GM12891 (cell line): Measurements from ENCODE around the gene SLC49A3.

ENCODE experiments used
- DNase-seq: peaks from one replicate; pipeline ENCODE4 v3.0.0; 2011; ENCODE audit warnings: low spot score; ENCODE audit not compliant: insufficient read length
- FAIRE-seq: peaks from 2 replicates; lab custom pipeline; 2011; peaks lifted over from hg19 to GRCh38; lab: Jason Lieb, UNC
- PAX5 ChIP-seq: IDR thresholded peaks from 2 replicates; pipeline ENCODE4 v1.6.1; 2011; ENCODE audit warnings: low read length, moderate library complexity, mild to moderate bottlenecking; ENCODE audit not compliant: insufficient read depth, severe bottlenecking
- POLR2A ChIP-seq: IDR thresholded peaks from 2 replicates; pipeline ENCODE4 v1.6.1; 2011; ENCODE audit warnings: low read depth, low read length, control low read depth
- POLR2AphosphoS5 ChIP-seq: IDR thresholded peaks from 2 replicates; pipeline ENCODE4 v1.6.1; 2011; ENCODE audit warnings: low read depth, low read length, control low read depth
- POU2F2 ChIP-seq: IDR thresholded peaks from 2 replicates; pipeline ENCODE4 v1.6.1; 2011; ENCODE audit warnings: low read depth, mild to moderate bottlenecking, control low read depth, low read length, moderate library complexity
- SPI1 ChIP-seq: IDR thresholded peaks from 2 replicates; pipeline ENCODE4 v1.6.1; 2011; ENCODE audit warnings: low read depth, low read length, control low read depth
- TAF1 ChIP-seq: IDR thresholded peaks from 2 replicates; pipeline ENCODE4 v1.6.1; 2011; ENCODE audit warnings: low read depth, low read length, control low read depth

SLC49A3 gene

DNA sequence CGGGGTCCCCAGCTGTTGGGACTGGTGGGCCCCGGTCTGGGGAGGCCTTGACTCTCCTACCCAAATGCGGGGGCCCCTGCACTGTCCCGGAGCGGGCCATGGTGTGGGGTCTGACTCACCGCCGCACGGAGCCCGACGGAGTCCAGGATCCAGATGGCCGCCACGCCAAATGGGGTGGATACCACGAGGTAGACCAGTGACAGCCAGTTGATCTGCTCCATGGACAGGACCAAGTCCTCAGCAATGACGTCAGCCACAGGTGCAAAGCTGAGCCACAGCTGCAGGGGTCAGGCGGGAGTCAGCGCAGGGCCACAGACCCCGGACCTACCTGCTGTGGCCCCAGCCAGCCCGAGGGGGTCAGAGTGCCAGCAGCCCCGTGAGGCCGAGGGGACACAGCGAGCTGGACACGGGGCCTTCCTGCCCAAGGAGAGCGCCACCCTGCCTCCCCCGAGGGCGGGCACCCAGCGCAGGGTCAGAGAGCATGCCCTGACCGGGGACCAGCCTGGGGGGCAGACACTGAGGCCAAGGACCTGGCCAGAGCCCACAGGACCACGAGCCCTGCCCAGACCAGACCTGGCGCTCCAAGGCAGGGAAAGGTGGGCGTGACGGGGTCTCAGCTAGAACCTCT, 2.4 kb downstream of the SLC49A3 start:
- no peak for DNase-seq
- no peak for FAIRE-seq
- no peak for TF ChIP-seq TAF1

- TF ChIP-seq SPI1 (no peak), POLR2AphosphoS5 (no peak), POU2F2 (no peak), PAX5 (no peak), POLR2A (no peak), TAF1 (no peak)
- DNase-seq: no peak
- FAIRE-seq: no peak
These were observed 3.1 kb downstream of the SLC49A3 start for GRCh38 chr4:685679-686412.

- no peak for DNase-seq
- TF ChIP-seq TAF1 (no peak), POLR2A (no peak), POU2F2 (no peak), POLR2AphosphoS5 (no peak), PAX5 (no peak), SPI1 (no peak)
- no peak for FAIRE-seq
These were observed 4.2 kb downstream of the SLC49A3 start for GRCh38 chr4:684623-685327.

- DNase-seq: no peak
- no peak for TF ChIP-seq POLR2A
- no peak for FAIRE-seq
These were observed 4.8 kb downstream of the SLC49A3 start for GRCh38 chr4:683982-684622.

- DNase-seq (no peak), FAIRE-seq (no peak)
- no peak for TF ChIP-seq POU2F2
- TF ChIP-seq SPI1: no peak
- no peak for TF ChIP-seq POLR2AphosphoS5
- no peak for TF ChIP-seq TAF1
- no peak for TF ChIP-seq PAX5
- no peak for TF ChIP-seq POLR2A
These were observed 5.6 kb downstream of the SLC49A3 start for GRCh38 chr4:683247-683897.

DNA sequence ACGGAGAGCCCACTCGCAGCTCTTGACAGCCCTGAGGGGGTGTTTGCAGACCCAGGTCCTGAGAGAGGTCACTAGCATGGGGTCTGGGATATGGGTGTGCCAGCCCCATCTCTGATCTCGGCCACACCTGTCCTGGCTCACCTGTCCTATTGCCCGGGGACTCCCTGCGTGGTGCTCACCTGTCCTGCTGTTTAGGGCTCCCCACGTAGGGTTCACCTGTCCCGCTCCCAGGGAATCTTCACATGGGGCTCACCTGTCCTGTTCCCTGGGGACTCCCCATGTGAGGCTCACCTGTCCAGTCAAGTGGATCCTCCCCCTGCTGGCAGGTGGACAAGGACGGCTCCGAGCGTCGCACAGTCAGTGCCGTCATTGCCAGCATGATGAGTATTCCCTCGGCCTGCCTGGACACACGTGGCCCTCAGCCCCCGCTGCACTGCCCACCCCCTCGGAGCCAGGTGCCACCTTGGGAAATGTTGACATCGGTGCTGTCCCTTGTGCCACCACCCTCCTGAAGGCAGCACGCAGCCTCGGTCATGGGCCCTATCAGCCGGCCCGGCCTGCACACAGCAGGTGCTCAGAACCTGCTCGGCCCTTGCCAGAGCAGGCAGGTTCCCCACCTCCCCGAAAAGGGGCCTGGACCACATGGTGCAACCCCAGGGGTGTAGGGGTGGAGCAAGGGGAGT, 6.3 kb downstream of the SLC49A3 start:
- no peak for TF ChIP-seq POLR2AphosphoS5
- TF ChIP-seq POU2F2: no peak
- TF ChIP-seq PAX5: no peak
- no peak for TF ChIP-seq TAF1
- no peak for TF ChIP-seq SPI1
- TF ChIP-seq POLR2A: no peak
- no peak for DNase-seq
- no peak for FAIRE-seq

- no peak for FAIRE-seq
- DNase-seq: no peak
- TF ChIP-seq POLR2A: no peak
- no peak for TF ChIP-seq TAF1
- TF ChIP-seq POLR2AphosphoS5: no peak
- TF ChIP-seq SPI1: no peak
- TF ChIP-seq POU2F2: no peak
- no peak for TF ChIP-seq PAX5
These were observed 7.1 kb downstream of the SLC49A3 start for GRCh38 chr4:681736-682451.

DNA sequence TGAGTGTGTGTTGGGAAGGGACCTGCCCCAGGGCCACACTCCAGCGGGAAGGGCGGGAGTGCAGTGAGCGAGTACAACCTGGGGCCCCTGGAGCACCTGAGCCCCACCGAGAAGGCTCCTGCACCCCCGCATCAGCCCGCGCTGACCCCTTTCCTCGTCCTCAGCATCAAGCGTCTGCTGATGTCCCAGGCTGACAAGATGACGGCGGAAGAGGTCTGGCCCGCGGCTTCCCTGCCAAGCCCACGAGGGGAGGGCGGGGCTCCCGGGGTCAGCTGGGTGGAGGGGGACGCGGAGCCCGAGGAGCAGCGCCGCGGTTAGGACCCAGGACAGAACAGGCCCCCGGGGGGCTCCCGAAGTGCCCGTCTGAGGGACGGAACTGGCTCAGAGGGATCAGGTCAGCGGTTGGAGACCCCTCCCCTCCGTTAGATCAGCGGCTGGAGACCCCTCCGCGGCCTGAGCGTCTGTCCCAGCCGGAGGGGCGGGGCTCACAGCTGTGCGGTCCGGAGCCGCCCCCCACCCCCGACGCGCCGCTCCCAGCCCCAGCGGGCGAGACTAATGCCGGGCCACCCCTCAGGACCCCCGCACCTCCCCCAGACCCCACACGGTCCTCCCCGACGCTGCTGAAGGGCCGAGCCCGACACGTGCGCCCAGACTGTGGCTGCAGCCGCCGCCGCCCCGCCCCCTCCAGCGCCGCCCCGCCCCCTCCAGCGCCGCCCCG, 7.9 kb downstream of the SLC49A3 start:
- no peak for DNase-seq
- TF ChIP-seq POU2F2: no peak
- no peak for TF ChIP-seq SPI1
- no peak for TF ChIP-seq POLR2A
- no peak for FAIRE-seq
